Esophagus muscularis mucosa (tissue), 3 donors: ENCODE results near the gene HIVEP1.

ENCODE experiments used
- POLR2A ChIP-seq: fragments of 450-650 bp; IDR thresholded peaks from one replicate; pipeline ENCODE4 v1.6.1; 2017; ENCODE audit warnings: antibody characterized with exemption, moderate library complexity, mild to moderate bottlenecking, low read depth
- TF ChIP-seq, protein P1 (sequence below), 3 experiments: fragments of 200-600 bp in 2 of 3; fragments of 450-650 bp in 1 of 3; sonication (generic) in 2 of 3; IDR thresholded peaks; one replicate each; pipeline ENCODE4 v1.5.1; 2017 to 2019; ENCODE audit warnings: antibody characterized with exemption in 3 of 3, mild to moderate bottlenecking in 2 of 3, moderate library complexity in 1 of 3

DNA sequence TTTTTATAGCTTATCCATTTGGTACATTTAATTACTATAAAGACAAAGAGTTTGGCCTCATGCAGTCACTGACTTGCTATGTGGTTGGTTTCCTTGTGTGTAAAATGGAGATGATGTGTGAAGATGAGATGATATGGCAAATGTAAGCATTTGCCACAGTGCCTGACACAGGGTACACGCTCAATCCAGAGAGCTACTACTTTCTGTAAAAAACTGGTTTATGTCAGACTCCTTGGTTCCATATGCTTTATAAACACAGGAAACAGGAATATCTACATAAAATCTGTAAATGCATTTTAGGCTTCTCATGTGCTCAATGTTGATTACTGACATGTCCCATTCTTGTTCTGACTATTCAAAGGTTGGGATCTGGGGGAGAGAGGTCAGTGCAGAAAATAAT lies 10.4 kb downstream of the HIVEP1 start:
- TF ChIP-seq, protein P1, sequence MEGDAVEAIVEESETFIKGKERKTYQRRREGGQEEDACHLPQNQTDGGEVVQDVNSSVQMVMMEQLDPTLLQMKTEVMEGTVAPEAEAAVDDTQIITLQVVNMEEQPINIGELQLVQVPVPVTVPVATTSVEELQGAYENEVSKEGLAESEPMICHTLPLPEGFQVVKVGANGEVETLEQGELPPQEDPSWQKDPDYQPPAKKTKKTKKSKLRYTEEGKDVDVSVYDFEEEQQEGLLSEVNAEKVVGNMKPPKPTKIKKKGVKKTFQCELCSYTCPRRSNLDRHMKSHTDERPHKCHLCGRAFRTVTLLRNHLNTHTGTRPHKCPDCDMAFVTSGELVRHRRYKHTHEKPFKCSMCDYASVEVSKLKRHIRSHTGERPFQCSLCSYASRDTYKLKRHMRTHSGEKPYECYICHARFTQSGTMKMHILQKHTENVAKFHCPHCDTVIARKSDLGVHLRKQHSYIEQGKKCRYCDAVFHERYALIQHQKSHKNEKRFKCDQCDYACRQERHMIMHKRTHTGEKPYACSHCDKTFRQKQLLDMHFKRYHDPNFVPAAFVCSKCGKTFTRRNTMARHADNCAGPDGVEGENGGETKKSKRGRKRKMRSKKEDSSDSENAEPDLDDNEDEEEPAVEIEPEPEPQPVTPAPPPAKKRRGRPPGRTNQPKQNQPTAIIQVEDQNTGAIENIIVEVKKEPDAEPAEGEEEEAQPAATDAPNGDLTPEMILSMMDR (IDR thresholded peaks at IDR 0.05) = no peak
- TF ChIP-seq POLR2A = no peak
